GM12878 (cell line): Measurements from ENCODE around the gene UVSSA.

ENCODE experiments used
- EZH2 ChIP-seq: IDR thresholded peaks from 2 replicates; pipeline ENCODE4 v1.6.1; 2012; ENCODE audit warnings: low read depth, mild to moderate bottlenecking, control low read depth, inconsistent platforms, low read length, borderline replicate concordance; ENCODE audit not compliant: control insufficient read depth
- SIX5 ChIP-seq: IDR thresholded peaks from 2 replicates; pipeline ENCODE4 v1.6.1; 2011; ENCODE audit warnings: mild to moderate bottlenecking, low read depth, low read length, moderate library complexity; ENCODE audit not compliant: severe bottlenecking
- SREBF2 ChIP-seq: IDR thresholded peaks from 2 replicates; pipeline ENCODE4 v1.6.1; 2012; ENCODE audit warnings: mild to moderate bottlenecking, low read length
- TF ChIP-seq, protein P1 (sequence below), 3 experiments: IDR thresholded peaks in 2 of 3; conservative IDR thresholded peaks in 1 of 3; 2 replicates each; pipeline ENCODE4 v1.5.1; 2011; ENCODE audit warnings: low read depth in 3 of 3, low read length in 3 of 3, mild to moderate bottlenecking in 3 of 3, control low read depth in 2 of 3, moderate library complexity in 2 of 3, inconsistent platforms in 1 of 3, mixed read lengths in 1 of 3; ENCODE audit not compliant: control insufficient read depth in 2 of 3, insufficient read depth in 1 of 3; ENCODE audit errors: extremely low read depth in 1 of 3

DNA sequence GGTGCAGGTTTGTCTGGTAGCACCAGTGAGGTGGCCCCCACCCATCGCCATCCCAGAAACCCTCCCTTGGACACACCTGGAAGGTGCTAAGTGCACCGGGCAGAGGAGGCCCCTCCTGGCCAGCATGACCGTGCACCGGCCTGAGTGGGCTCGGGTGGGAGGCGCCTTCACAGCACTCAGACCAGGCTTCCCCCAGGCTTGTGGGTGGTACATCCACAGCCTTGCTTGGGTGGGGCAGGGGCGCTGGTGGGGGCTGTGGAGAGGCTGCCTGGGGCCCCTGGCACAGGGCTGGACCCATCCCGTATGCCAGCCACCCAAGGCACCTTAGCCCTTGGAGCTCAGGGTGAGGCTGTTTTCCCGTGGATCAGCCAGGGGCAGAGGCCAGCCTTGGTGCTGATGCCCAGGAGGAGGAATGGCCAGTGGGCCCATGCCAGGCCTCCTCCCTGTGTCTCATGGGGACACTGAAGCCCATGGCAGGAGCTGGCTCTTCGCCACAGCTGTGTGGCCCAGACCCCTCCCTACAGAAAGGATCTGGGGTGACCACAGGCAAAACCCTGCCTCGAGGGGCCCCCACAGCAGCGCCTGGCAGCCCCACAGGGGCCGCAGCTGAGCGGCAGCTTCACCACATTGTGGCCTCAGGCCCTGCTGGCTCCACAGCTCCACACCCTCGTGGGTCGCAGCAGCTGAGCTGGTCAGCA is 37.8 kb downstream of the UVSSA start:
- TF ChIP-seq EZH2 (no peak), SIX5 (no peak), SREBF2 (no peak)
- TF ChIP-seq, protein P1, sequence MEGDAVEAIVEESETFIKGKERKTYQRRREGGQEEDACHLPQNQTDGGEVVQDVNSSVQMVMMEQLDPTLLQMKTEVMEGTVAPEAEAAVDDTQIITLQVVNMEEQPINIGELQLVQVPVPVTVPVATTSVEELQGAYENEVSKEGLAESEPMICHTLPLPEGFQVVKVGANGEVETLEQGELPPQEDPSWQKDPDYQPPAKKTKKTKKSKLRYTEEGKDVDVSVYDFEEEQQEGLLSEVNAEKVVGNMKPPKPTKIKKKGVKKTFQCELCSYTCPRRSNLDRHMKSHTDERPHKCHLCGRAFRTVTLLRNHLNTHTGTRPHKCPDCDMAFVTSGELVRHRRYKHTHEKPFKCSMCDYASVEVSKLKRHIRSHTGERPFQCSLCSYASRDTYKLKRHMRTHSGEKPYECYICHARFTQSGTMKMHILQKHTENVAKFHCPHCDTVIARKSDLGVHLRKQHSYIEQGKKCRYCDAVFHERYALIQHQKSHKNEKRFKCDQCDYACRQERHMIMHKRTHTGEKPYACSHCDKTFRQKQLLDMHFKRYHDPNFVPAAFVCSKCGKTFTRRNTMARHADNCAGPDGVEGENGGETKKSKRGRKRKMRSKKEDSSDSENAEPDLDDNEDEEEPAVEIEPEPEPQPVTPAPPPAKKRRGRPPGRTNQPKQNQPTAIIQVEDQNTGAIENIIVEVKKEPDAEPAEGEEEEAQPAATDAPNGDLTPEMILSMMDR (IDR thresholded peaks at IDR 0.05 in 2 of 3, conservative IDR thresholded peaks at IDR 0.05 in 1 of 3; ENCODE audit: control insufficient read depth in 2 of 3, extremely low read depth in 1 of 3, insufficient read depth in 1 of 3, low read depth in 3 of 3, low read length in 3 of 3): no peak
